IMR-90 (cell line): ENCODE measurements around the gene TIPARP. TPM values are rescaled to one million over a fixed set of nuclear protein-coding genes. Genes with fewer than 3 reads are reported as not detected.

Experiments used
- ATAC-seq: fragments of 200-7000 bp; cut with Tn5 transposase; 2 replicates; pipeline ENCODE4 v1.9.1; 2020; ENCODE audit warnings: low read depth, mild to moderate bottlenecking, moderate library complexity
- BruUV-seq: library from RNA; stranded (reverse); fragments of 400-500 nt; replicated peaks from 2 replicates; lab custom pipeline; 2021; lab: Mats Ljungman, UMichigan
- CTCF ChIA-PET: fragments of 300-600 bp; formaldehyde crosslinking; extraction: SDS; loops from one replicate; lab custom pipeline; 2021; ENCODE audit warnings: antibody characterized with exemption; lab: Yijun Ruan, JAX
- POLR2A ChIA-PET: fragments of 300-600 bp; sonication (Branson Sonifier 250); formaldehyde crosslinking; loops from one replicate; lab custom pipeline; 2022; ENCODE audit warnings: antibody characterized with exemption; ENCODE audit not compliant: unreplicated experiment; lab: Charles Lee
- DNase-seq: peaks from one replicate; pipeline ENCODE4 v3.0.0; 2013
- H2AFZ ChIP-seq: replicated peaks from 2 replicates; pipeline ENCODE3; 2013; ENCODE audit warnings: low read length, mild to moderate bottlenecking; ENCODE audit not compliant: poor library complexity
- H2AK5ac ChIP-seq: 2 replicates; pipeline ENCODE4 v1.6.1; 2013; ENCODE audit warnings: low read depth, low read length, inconsistent platforms
- H2AK9ac ChIP-seq: replicated peaks from 2 replicates; pipeline ENCODE3; 2013; ENCODE audit warnings: mild to moderate bottlenecking, low read depth, low read length, moderate library complexity; ENCODE audit not compliant: poor library complexity
- H2BK120ac ChIP-seq: 2 replicates; pipeline ENCODE4 v1.6.1; 2013; ENCODE audit warnings: low read depth, low read length, inconsistent platforms
- H2BK15ac ChIP-seq: 3 replicates; pipeline ENCODE4 v1.6.1; 2013; ENCODE audit warnings: low read depth, low read length, inconsistent platforms
- H2BK20ac ChIP-seq: 2 replicates; pipeline ENCODE4 v1.6.1; 2013; ENCODE audit warnings: low read depth, mild to moderate bottlenecking, inconsistent platforms, low read length, moderate library complexity
- H2BK5ac ChIP-seq: 2 replicates; pipeline ENCODE4 v1.6.1; 2013; ENCODE audit warnings: mild to moderate bottlenecking, low read depth, low read length, inconsistent platforms; ENCODE audit not compliant: poor library complexity, severe bottlenecking
- H3K14ac ChIP-seq: replicated peaks from 2 replicates; pipeline ENCODE4 v1.6.1; 2013; ENCODE audit warnings: low read depth, low read length, inconsistent platforms
- H3K18ac ChIP-seq: 2 replicates; pipeline ENCODE4 v1.6.1; 2013; ENCODE audit warnings: low read depth, low read length, control low read depth
- H3K23ac ChIP-seq: 2 replicates; pipeline ENCODE4 v1.6.1; 2013; ENCODE audit warnings: low read depth, low read length, inconsistent platforms
- H3K27ac ChIP-seq: 2 replicates; pipeline ENCODE4 v1.5.1; 2013; ENCODE audit warnings: mild to moderate bottlenecking, control low read depth, low read length; ENCODE audit not compliant: insufficient read depth
- H3K27me3 ChIP-seq: 2 replicates; pipeline ENCODE4 v1.6.1; 2013; ENCODE audit warnings: low read length; ENCODE audit not compliant: control insufficient read depth, insufficient read depth
- H3K36me3 ChIP-seq: 2 replicates; pipeline ENCODE4 v1.6.1; 2013; ENCODE audit warnings: low read length, mixed read lengths; ENCODE audit not compliant: control insufficient read depth, insufficient read depth
- H3K4ac ChIP-seq: 2 replicates; pipeline ENCODE4 v1.6.1; 2013; ENCODE audit warnings: low read depth, low read length, inconsistent platforms
- H3K4me1 ChIP-seq: 2 replicates; pipeline ENCODE4 v1.6.1; 2013; ENCODE audit warnings: low read length, mixed read lengths; ENCODE audit not compliant: control insufficient read depth, insufficient read depth
- H3K4me2 ChIP-seq: 2 replicates; pipeline ENCODE4 v1.6.1; 2013; ENCODE audit warnings: low read depth, mild to moderate bottlenecking, control low read depth, low read length, moderate library complexity
- H3K4me3 ChIP-seq: 2 replicates; pipeline ENCODE4 v1.5.1; 2013; ENCODE audit warnings: low read depth, mild to moderate bottlenecking, control low read depth, low read length, moderate library complexity; ENCODE audit not compliant: insufficient read depth
- H3K56ac ChIP-seq: 2 replicates; pipeline ENCODE4 v1.6.1; 2013; ENCODE audit warnings: low read length, inconsistent platforms; ENCODE audit not compliant: insufficient read depth; ENCODE audit errors: extremely low read depth
- H3K79me1 ChIP-seq, 2 experiments: 2 replicates each; pipeline ENCODE4 v1.6.1; 2013; ENCODE audit warnings: low read length in 2 of 2, inconsistent platforms in 1 of 2, low read depth in 1 of 2
- H3K9ac ChIP-seq: 2 replicates; pipeline ENCODE4 v1.6.1; 2013; ENCODE audit warnings: low read depth, low read length, control low read depth
- H3K9me1 ChIP-seq: 2 replicates; pipeline ENCODE4 v1.6.1; 2013; ENCODE audit warnings: low read length, inconsistent platforms; ENCODE audit not compliant: insufficient read depth
- H3K9me3 ChIP-seq: 2 replicates; pipeline ENCODE4 v1.6.1; 2013; ENCODE audit warnings: low read length; ENCODE audit not compliant: control insufficient read depth, insufficient read depth
- H4K20me1 ChIP-seq: 2 replicates; pipeline ENCODE4 v1.6.1; 2013; ENCODE audit warnings: low read length, inconsistent platforms; ENCODE audit not compliant: insufficient read depth
- H4K5ac ChIP-seq: 2 replicates; pipeline ENCODE4 v1.6.1; 2013; ENCODE audit warnings: mild to moderate bottlenecking, low read depth, low read length, control low read depth
- H4K8ac ChIP-seq, 2 experiments: 2 replicates each; pipeline ENCODE4 v1.6.1; 2013; ENCODE audit warnings: low read depth in 2 of 2, low read length in 2 of 2, control low read depth in 1 of 2, inconsistent platforms in 1 of 2
- H4K91ac ChIP-seq: 2 replicates; pipeline ENCODE4 v1.6.1; 2013; ENCODE audit warnings: low read depth, low read length, inconsistent platforms; ENCODE audit not compliant: insufficient read depth
- BHLHE40 ChIP-seq: fragments of 150-350 bp; IDR thresholded peaks from 2 replicates; pipeline ENCODE4 v1.6.1; 2016; ENCODE audit warnings: mild to moderate bottlenecking, low read depth, low read length
- CEBPB ChIP-seq: IDR thresholded peaks from 2 replicates; pipeline ENCODE4 v1.6.1; 2012; ENCODE audit warnings: low read depth, low read length, improper control_type of control experiment
- CHD1 ChIP-seq: IDR thresholded peaks from 2 replicates; pipeline ENCODE4 v1.6.1; 2012; ENCODE audit warnings: low read depth, low read length, improper control_type of control experiment
- FOS ChIP-seq: fragments of 150-350 bp; IDR thresholded peaks from 2 replicates; pipeline ENCODE4 v1.6.1; 2016; ENCODE audit warnings: low read depth, low read length
- MAFK ChIP-seq: IDR thresholded peaks from 2 replicates; pipeline ENCODE4 v1.6.1; 2012; ENCODE audit warnings: low read depth, low read length, improper control_type of control experiment
- MXI1 ChIP-seq: IDR thresholded peaks from 2 replicates; pipeline ENCODE4 v1.6.1; 2012; ENCODE audit warnings: low read depth, mild to moderate bottlenecking, low read length, moderate library complexity, borderline replicate concordance
- NFE2L2 ChIP-seq: fragments of 150-350 bp; IDR thresholded peaks from 2 replicates; pipeline ENCODE4 v1.6.1; 2016; ENCODE audit warnings: low read depth, mild to moderate bottlenecking, low read length
- POLR2A ChIP-seq: IDR thresholded peaks from 2 replicates; pipeline ENCODE4 v1.6.1; 2012; ENCODE audit warnings: mild to moderate bottlenecking, low read depth, low read length
- RAD21 ChIP-seq: IDR thresholded peaks from 2 replicates; pipeline ENCODE4 v1.6.1; 2012; ENCODE audit warnings: low read length, improper control_type of control experiment
- RCOR1 ChIP-seq: IDR thresholded peaks from 2 replicates; pipeline ENCODE4 v1.6.1; 2012; ENCODE audit warnings: mild to moderate bottlenecking, low read length, improper control_type of control experiment; ENCODE audit not compliant: insufficient replicate concordance
- RFX5 ChIP-seq: IDR thresholded peaks from 2 replicates; pipeline ENCODE4 v1.8.0; 2012; ENCODE audit warnings: low read depth, mild to moderate bottlenecking, low read length, moderate library complexity
- SMC3 ChIP-seq: fragments of 150-350 bp; IDR thresholded peaks from 2 replicates; pipeline ENCODE4 v1.6.1; 2016; ENCODE audit warnings: low read depth, mild to moderate bottlenecking, antibody characterized with exemption, low read length, moderate library complexity
- WGBS, 2 experiments: methylation state at CpG; one replicate each; pipeline versions ENCODE4 v1.1.5 to v1.1.7; 2013; ENCODE audit warnings: missing lambda C conversion rate in 2 of 2; ENCODE audit not compliant: insufficient read length in 1 of 2; ENCODE audit errors: extremely low coverage in 2 of 2; 5-methylcytosine and 5-hydroxymethylcytosine counted together
- dilution Hi-C: fragments of 300-500 bp; cut with HindIII; formaldehyde crosslinking; loops from one replicate; pipeline ENCODE4 v1.14.3; 2018; ENCODE audit warnings: low sequenced_read_pairs; ENCODE audit not compliant: unreplicated experiment
- in situ Hi-C: fragments of 300-500 bp; cut with MboI; formaldehyde crosslinking; loops from 3 replicates; pipeline ENCODE4 v1.14.3; 2019; ENCODE audit warnings: low sequenced_read_pairs, inconsistent platforms, mixed read lengths
- intact Hi-C: fragments of 100-400 bp; cut with micrococcal nuclease; formaldehyde crosslinking; loops from 2 replicates; pipeline ENCODE4 v1.10.0; 2022
- polyA plus RNA-seq, 3 experiments: library from polyadenylated mRNA; depleted of rRNA; stranded (reverse); fragments of >200 nt; gene quantifications; 2 replicates each; pipeline ENCODE4 v1.2.3, GENCODE V29; 2012; ENCODE audit warnings: low replicate concordance in 1 of 3
- total RNA-seq: library from RNA; depleted of rRNA; stranded (reverse); fragments of >200 nt; gene quantifications from 2 replicates; pipeline ENCODE4 v1.2.3, GENCODE V29; 2012
- TF ChIP-seq, protein P1 (sequence below): fragments of 150-350 bp; IDR thresholded peaks from 2 replicates; pipeline ENCODE4 v1.6.1; 2016; ENCODE audit warnings: low read depth, mild to moderate bottlenecking, low read length, moderate library complexity, borderline replicate concordance
- TF ChIP-seq, protein P2 (sequence below): fragments of 150-350 bp; IDR thresholded peaks from 2 replicates; pipeline ENCODE4 v1.6.1; 2017; ENCODE audit warnings: mild to moderate bottlenecking, antibody characterized with exemption, low read length, low read depth

Gene TIPARP
- total and polyA plus RNA-seq, 2 of the 4 experiments (the other 2 are of a cell fraction) = 12.6 to 70.8 TPM

DNA sequence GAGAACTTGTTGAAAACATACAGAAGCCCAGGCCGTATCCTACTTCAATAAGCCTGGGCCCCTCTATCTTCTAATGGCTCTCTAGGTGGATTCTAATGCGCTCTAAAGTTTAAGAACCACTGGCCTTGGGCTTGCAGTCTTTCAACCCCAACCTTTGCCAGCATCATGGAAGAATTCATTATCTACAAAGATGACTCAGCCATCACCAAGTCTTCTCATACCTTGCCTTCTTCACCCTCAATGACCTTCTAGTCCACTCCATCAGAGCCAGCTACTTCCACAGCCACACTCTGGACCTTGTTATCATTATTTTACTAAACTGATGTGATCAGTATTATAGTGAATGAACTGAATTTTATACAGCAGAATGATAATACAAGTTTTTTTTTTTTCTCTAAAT lies 16.9 kb upstream of the TIPARP start:
- no peak overlapping the region for H3K27ac ChIP-seq
- H3K18ac ChIP-seq = no peak overlapping the region
- intact Hi-C loops = no loop called here
- DNase-seq (no peak), ATAC-seq (no peak)
- H2AK5ac ChIP-seq = no peak overlapping the region
- CTCF ChIA-PET = no interaction called here
- no peak overlapping the region for H2BK20ac ChIP-seq
- no peak overlapping the region for H3K14ac ChIP-seq
- H2BK15ac ChIP-seq = no peak overlapping the region
- TF ChIP-seq CEBPB (no peak), POLR2A (no peak), MXI1 (no peak), RFX5 (no peak), RAD21 (no peak), BHLHE40 (no peak), FOS (no peak), SMC3 (no peak), MAFK (no peak), RCOR1 (no peak), NFE2L2 (no peak), CHD1 (no peak)
- TF ChIP-seq, protein P1, sequence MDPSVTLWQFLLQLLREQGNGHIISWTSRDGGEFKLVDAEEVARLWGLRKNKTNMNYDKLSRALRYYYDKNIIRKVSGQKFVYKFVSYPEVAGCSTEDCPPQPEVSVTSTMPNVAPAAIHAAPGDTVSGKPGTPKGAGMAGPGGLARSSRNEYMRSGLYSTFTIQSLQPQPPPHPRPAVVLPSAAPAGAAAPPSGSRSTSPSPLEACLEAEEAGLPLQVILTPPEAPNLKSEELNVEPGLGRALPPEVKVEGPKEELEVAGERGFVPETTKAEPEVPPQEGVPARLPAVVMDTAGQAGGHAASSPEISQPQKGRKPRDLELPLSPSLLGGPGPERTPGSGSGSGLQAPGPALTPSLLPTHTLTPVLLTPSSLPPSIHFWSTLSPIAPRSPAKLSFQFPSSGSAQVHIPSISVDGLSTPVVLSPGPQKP = no peak
- TF ChIP-seq, protein P2, sequence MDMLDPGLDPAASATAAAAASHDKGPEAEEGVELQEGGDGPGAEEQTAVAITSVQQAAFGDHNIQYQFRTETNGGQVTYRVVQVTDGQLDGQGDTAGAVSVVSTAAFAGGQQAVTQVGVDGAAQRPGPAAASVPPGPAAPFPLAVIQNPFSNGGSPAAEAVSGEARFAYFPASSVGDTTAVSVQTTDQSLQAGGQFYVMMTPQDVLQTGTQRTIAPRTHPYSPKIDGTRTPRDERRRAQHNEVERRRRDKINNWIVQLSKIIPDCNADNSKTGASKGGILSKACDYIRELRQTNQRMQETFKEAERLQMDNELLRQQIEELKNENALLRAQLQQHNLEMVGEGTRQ = no peak
- no peaks in the 10 kb centered on the region for H3K4me1 ChIP-seq
- no peak overlapping the region for H2AFZ ChIP-seq
- BruUV-seq = no TSS peak
- H3K23ac ChIP-seq = no peak overlapping the region
- H2BK5ac ChIP-seq = no peak overlapping the region
- H4K91ac ChIP-seq = no peak overlapping the region
- no peak overlapping the region for H3K4me3 ChIP-seq
- no peak overlapping the region for H4K8ac ChIP-seq
- in situ Hi-C loops = loop anchor here (25.0 kb wide), 1 partner anchor 495 kb away; no protein-coding TSS in a partner anchor
- H2AK9ac ChIP-seq = no peak overlapping the region
- no peak overlapping the region for H3K4me2 ChIP-seq
- no peak overlapping the region for H4K5ac ChIP-seq
- H3K9ac ChIP-seq = no peak overlapping the region
- no peak overlapping the region for H2BK120ac ChIP-seq
- no peaks in the 10 kb centered on the region for H3K9me3 ChIP-seq
- H3K79me1 ChIP-seq = no peaks in the 10 kb centered on the region
- dilution Hi-C loops = no loop called here
- H3K9me1 ChIP-seq = no peaks in the 10 kb centered on the region
- POLR2A ChIA-PET = no interaction called here
- H3K56ac ChIP-seq = no peak overlapping the region
- 100% methylated on average over 2 of the region's 2 CpGs; no CpG with 5 or more reads in 1 of the 2 experiments for WGBS, 2 experiments
- no peak overlapping the region for H3K4ac ChIP-seq
- no peaks in the 10 kb centered on the region for H4K20me1 ChIP-seq
- no peaks in the 10 kb centered on the region; the same call in 1 of the 2 replicates for H3K27me3 ChIP-seq
- no peaks in the 10 kb centered on the region for H3K36me3 ChIP-seq
